ENCODE measurements around the gene CLIC4. TPM values are rescaled to one million over a fixed set of nuclear protein-coding genes. Genes with fewer than 3 reads are reported as not detected.
A peak's percentile ranks its signal among the peaks of the same experiment; 100 is the strongest.

Gene CLIC4
- total RNA-seq, 3 donors from 2014 or later (not counting 1 experiment from before 2014, with no cell fraction given) = 3.8 to 11.5 (median 5.0) TPM

GRCh38 chr1:24847995-24848881 is 103.0 kb downstream of the CLIC4 start:
- no peaks in the 10 kb centered on the region for H3K27me3 ChIP-seq (ENCODE audit: control insufficient read depth, insufficient read depth, low read length)
- intact Hi-C loops (cut with micrococcal nuclease) = loop anchor here (1.0 to 5.0 kb wide), 11 partner anchors 9 to 357 kb away; partner anchors contain the start of gene RUNX3
- Mint-ChIP-seq H3K27me3 (ENCODE audit: low read depth in 2 of 2) (no peaks in the 10 kb centered on the region), H3K4me1 (peaks cover 38 to 53% of the 10 kb centered on the region in 2 donors), H3K4me3 (peak overlapping the region; percentile 78), H3K9me3 (no peaks in the 10 kb centered on the region), H3K27ac (peak overlapping the region; percentile 86 to 88), H3K36me3 (no peaks in the 10 kb centered on the region)
- no peaks in the 10 kb centered on the region for H3K36me3 ChIP-seq (ENCODE audit: control insufficient read depth, insufficient read depth, low read length)
- H3K4me1 ChIP-seq (ENCODE audit: control insufficient read depth, insufficient read depth, low read length) = peaks cover 41% of the 10 kb centered on the region
- H3K27ac ChIP-seq (ENCODE audit: low read length) = peak overlapping the region; percentile 87
- ATAC-seq = peak; percentile 84 to 95 (median 84)
- peak overlapping the region; percentile 33 for H3K4me3 ChIP-seq (ENCODE audit: low read length)
- no peaks in the 10 kb centered on the region for H3K9me3 ChIP-seq (ENCODE audit: control insufficient read depth, insufficient read depth, low read length)
- DNase-seq = peak; percentile 85 to 95
- WGBS (ENCODE audit: insufficient coverage) = under 1% methylated on average over 89 of the region's 89 CpGs
- TF ChIP-seq CTCF (IDR thresholded peaks at IDR 0.05) = peak; percentile 90

GRCh38 chr1:24849672-24850295 is 104.5 kb downstream of the CLIC4 start:
- peaks cover 43% of the 10 kb centered on the region for H3K4me1 ChIP-seq (ENCODE audit: control insufficient read depth, insufficient read depth, low read length)
- no peak overlapping the region for H3K4me3 ChIP-seq (ENCODE audit: low read length)
- 42% methylated on average over 8 of the region's 9 CpGs for WGBS (ENCODE audit: insufficient coverage)
- intact Hi-C loops (cut with micrococcal nuclease) = loop anchor here (2.0 to 5.0 kb wide), 7 partner anchors 13 to 355 kb away; partner anchors contain the start of gene RUNX3
- no peak for TF ChIP-seq CTCF (IDR thresholded peaks at IDR 0.05)
- Mint-ChIP-seq H3K4me1 (peaks cover 42 to 62% of the 10 kb centered on the region in 2 donors), H3K36me3 (no peaks in the 10 kb centered on the region), H3K4me3 (peak overlapping the region; percentile 78), H3K9me3 (no peaks in the 10 kb centered on the region), H3K27me3 (ENCODE audit: low read depth in 2 of 2) (no peaks in the 10 kb centered on the region), H3K27ac (peak overlapping the region; percentile 86 to 88)
- ATAC-seq (no peak), DNase-seq (peak in 1 of 2 donors; percentile 58)
- H3K36me3 ChIP-seq (ENCODE audit: control insufficient read depth, insufficient read depth, low read length) = no peaks in the 10 kb centered on the region
- H3K27ac ChIP-seq (ENCODE audit: low read length) = no peak overlapping the region
- H3K27me3 ChIP-seq (ENCODE audit: control insufficient read depth, insufficient read depth, low read length) = no peaks in the 10 kb centered on the region
- no peaks in the 10 kb centered on the region for H3K9me3 ChIP-seq (ENCODE audit: control insufficient read depth, insufficient read depth, low read length)

GRCh38 chr1:24850328-24850920 is 105.2 kb downstream of the CLIC4 start:
- intact Hi-C loops (cut with micrococcal nuclease) = no loop called here
- Mint-ChIP-seq H3K9me3 (no peaks in the 10 kb centered on the region), H3K36me3 (no peaks in the 10 kb centered on the region), H3K4me1 (peaks cover 48 to 68% of the 10 kb centered on the region in 2 donors), H3K27me3 (ENCODE audit: low read depth in 2 of 2) (no peaks in the 10 kb centered on the region), H3K27ac (peak overlapping the region in 1 of 2 donors; percentile 86), H3K4me3 (no peak overlapping the region)
- H3K4me1 ChIP-seq (ENCODE audit: control insufficient read depth, insufficient read depth, low read length) = peaks cover 46% of the 10 kb centered on the region
- no peaks in the 10 kb centered on the region for H3K9me3 ChIP-seq (ENCODE audit: control insufficient read depth, insufficient read depth, low read length)
- no peak for DNase-seq
- no peak for ATAC-seq
- H3K36me3 ChIP-seq (ENCODE audit: control insufficient read depth, insufficient read depth, low read length) = no peaks in the 10 kb centered on the region
- no peak overlapping the region for H3K27ac ChIP-seq (ENCODE audit: low read length)
- no peaks in the 10 kb centered on the region for H3K27me3 ChIP-seq (ENCODE audit: control insufficient read depth, insufficient read depth, low read length)
- TF ChIP-seq CTCF (IDR thresholded peaks at IDR 0.05) = no peak
- 80% methylated on average over 6 of the region's 6 CpGs for WGBS (ENCODE audit: insufficient coverage)
- no peak overlapping the region for H3K4me3 ChIP-seq (ENCODE audit: low read length)

Measured in natural killer cell (primary cell).